LNCAP (cell line): ENCODE results near the gene CCNT1.

Source experiments
- CTCF ChIP-seq: fragments of 450-650 bp; IDR thresholded peaks from 2 replicates; pipeline ENCODE4 v1.5.1; 2017; ENCODE audit warnings: mild to moderate bottlenecking

The CCNT1 gene

GRCh38 chr12:48744251-48745008 is 27.9 kb upstream of the CCNT1 start:
- no peak for TF ChIP-seq CTCF

GRCh38 chr12:48739618-48740269 is 23.2 kb upstream of the CCNT1 start:
- TF ChIP-seq CTCF: no peak

- TF ChIP-seq CTCF: no peak
Observed at GRCh38 chr12:48736456-48736855, 19.9 kb upstream of the CCNT1 start.

GRCh38 chr12:48728807-48729206 is 12.3 kb upstream of the CCNT1 start:
- no peak for TF ChIP-seq CTCF

- no peak for TF ChIP-seq CTCF
Observed at GRCh38 chr12:48717252-48717695, 767 bp upstream of the CCNT1 start.

- TF ChIP-seq CTCF: no peak
Observed at GRCh38 chr12:48716168-48716492, 377 bp downstream of the CCNT1 start.

GRCh38 chr12:48712209-48712608 is 4.3 kb downstream of the CCNT1 start:
- no peak for TF ChIP-seq CTCF
